ENCODE data around the gene LDB3.

GRCh38 chr10:86734207-86734988, 66.1 kb downstream of the LDB3 start:
- no peak for TF ChIP-seq POLR2AphosphoS5 (IDR thresholded peaks at IDR 0.05; ENCODE audit: borderline replicate concordance, low read depth, low read length)
- TF ChIP-seq EZH2 (IDR thresholded peaks at IDR 0.05): no peak

All from SK-N-MC (cell line).